GM12891 (cell line): ENCODE data around the gene USP31.

ENCODE experiments used
- PAX5 ChIP-seq: IDR thresholded peaks from 2 replicates; pipeline ENCODE4 v1.6.1; 2011; ENCODE audit warnings: low read length, moderate library complexity, mild to moderate bottlenecking; ENCODE audit not compliant: insufficient read depth, severe bottlenecking
- POLR2A ChIP-seq: IDR thresholded peaks from 2 replicates; pipeline ENCODE4 v1.6.1; 2011; ENCODE audit warnings: low read depth, low read length, control low read depth
- POLR2AphosphoS5 ChIP-seq: IDR thresholded peaks from 2 replicates; pipeline ENCODE4 v1.6.1; 2011; ENCODE audit warnings: low read depth, low read length, control low read depth
- TAF1 ChIP-seq: IDR thresholded peaks from 2 replicates; pipeline ENCODE4 v1.6.1; 2011; ENCODE audit warnings: low read depth, low read length, control low read depth

DNA sequence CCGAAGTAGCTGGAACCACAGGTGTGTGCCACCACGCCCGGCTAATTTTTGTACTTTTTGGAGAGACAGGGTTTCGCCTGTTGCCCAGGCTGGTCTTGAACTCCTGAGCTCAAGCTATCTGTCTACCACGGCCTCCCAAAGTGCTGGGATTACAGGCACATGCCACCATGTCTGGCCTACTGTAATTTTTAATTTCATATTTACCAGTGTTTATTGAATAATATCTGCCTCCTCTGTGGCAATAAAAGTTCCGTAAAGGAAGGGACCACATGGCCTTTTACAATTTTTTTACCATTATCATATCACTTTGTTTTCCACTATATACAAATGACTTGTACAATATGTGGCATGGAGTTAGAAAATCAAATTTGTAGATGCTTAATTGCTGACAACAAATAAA lies 7.8 kb downstream of the USP31 start:
- TF ChIP-seq POLR2A = no peak
- no peak for TF ChIP-seq POLR2AphosphoS5
- TF ChIP-seq TAF1 = no peak
- no peak for TF ChIP-seq PAX5
